ENCODE results near the gene COG5.

COG5 gene

GRCh38 chr7:107196834-107197610 is 366.7 kb downstream of the COG5 start:
- DNase-seq (ENCODE audit: low read depth), result no peak
- no peak for TF ChIP-seq CTCF (IDR thresholded peaks at IDR 0.05; ENCODE audit: low read depth, low read length, missing control alignments)
- H3K4me3 ChIP-seq (ENCODE audit: low read depth, low read length), result no peak overlapping the region

- no peak for DNase-seq (ENCODE audit: low read depth)
These were observed 369.7 kb downstream of the COG5 start for GRCh38 chr7:107194052-107194451.

GRCh38 chr7:107190090-107190489 is 373.6 kb downstream of the COG5 start:
- H3K4me3 ChIP-seq (ENCODE audit: low read depth, low read length), result no peak overlapping the region
- TF ChIP-seq CTCF (IDR thresholded peaks at IDR 0.05; ENCODE audit: low read depth, low read length, missing control alignments), result no peak
- no peak for DNase-seq (ENCODE audit: low read depth)

More at GRCh38 chr7:107194052-107194451, 369.7 kb downstream of the COG5 start:
- H3K4me3 ChIP-seq (ENCODE audit: low read depth, low read length), result no peak overlapping the region
- no peak for TF ChIP-seq CTCF (IDR thresholded peaks at IDR 0.05; ENCODE audit: low read depth, low read length, missing control alignments)

GRCh38 chr7:107187774-107188173 is 375.9 kb downstream of the COG5 start:
- no peak overlapping the region for H3K4me3 ChIP-seq (ENCODE audit: low read depth, low read length)
- DNase-seq (ENCODE audit: low read depth), result no peak
- TF ChIP-seq CTCF (IDR thresholded peaks at IDR 0.05; ENCODE audit: low read depth, low read length, missing control alignments), result no peak

- no peak for TF ChIP-seq CTCF (IDR thresholded peaks at IDR 0.05; ENCODE audit: low read depth, low read length, missing control alignments)
- DNase-seq (ENCODE audit: low read depth), result no peak
- no peak overlapping the region for H3K4me3 ChIP-seq (ENCODE audit: low read depth, low read length)
These were observed 377.5 kb downstream of the COG5 start for GRCh38 chr7:107186240-107186639.

GRCh38 chr7:107185716-107186115 is 378.0 kb downstream of the COG5 start:
- no peak for DNase-seq (ENCODE audit: low read depth)
- no peak for TF ChIP-seq CTCF (IDR thresholded peaks at IDR 0.05; ENCODE audit: low read depth, low read length, missing control alignments)
- H3K4me3 ChIP-seq (ENCODE audit: low read depth, low read length), result no peak overlapping the region

- H3K4me3 ChIP-seq (ENCODE audit: low read depth, low read length), result no peak overlapping the region
- no peak for TF ChIP-seq CTCF (IDR thresholded peaks at IDR 0.05; ENCODE audit: low read depth, low read length, missing control alignments)
- DNase-seq (ENCODE audit: low read depth), result no peak
These were observed 382.5 kb downstream of the COG5 start for GRCh38 chr7:107181172-107181571.

Measured in GM12864 (cell line).